ENCODE data around the gene RAB40A.
"Not testable (repeated sequence)": the region's sequence is repeated elsewhere in the genome, so short reads cannot be mapped to it uniquely, and the experiment has no call there.

The RAB40A gene

GRCh38 chrX:103460001-103460755 is 59.1 kb downstream of the RAB40A start:
- H3K4me3 ChIP-seq (ENCODE audit: low read length); H3K27me3 ChIP-seq (ENCODE audit: control insufficient read depth, insufficient read depth, low read length); H3K27ac ChIP-seq (ENCODE audit: low read length); H3K9me3 ChIP-seq (ENCODE audit: control insufficient read depth, low read depth, low read length); H3K9ac ChIP-seq (ENCODE audit: low read length); H3K36me3 ChIP-seq (ENCODE audit: control insufficient read depth, low read depth, low read length); H3K4me1 ChIP-seq (ENCODE audit: control insufficient read depth, low read depth, low read length): not testable (repeated sequence)

- Histone ChIP-seq H3K27me3 (ENCODE audit: control insufficient read depth, insufficient read depth, low read length) (no peaks in the 10 kb centered on the region), H3K4me1 (ENCODE audit: control insufficient read depth, low read depth, low read length) (no peaks in the 10 kb centered on the region), H3K9ac (ENCODE audit: low read length) (no peak overlapping the region), H3K9me3 (ENCODE audit: control insufficient read depth, low read depth, low read length) (no peaks in the 10 kb centered on the region), H3K27ac (ENCODE audit: low read length) (no peak overlapping the region), H3K36me3 (ENCODE audit: control insufficient read depth, low read depth, low read length) (peaks cover 6% of the 10 kb centered on the region), H3K4me3 (ENCODE audit: low read length) (no peak overlapping the region)
Measured at GRCh38 chrX:103453655-103454054, 65.6 kb downstream of the RAB40A start.
